NCI-H748 (cell line): ENCODE data around the gene FBLN7.
A peak's percentile ranks its signal among the peaks of the same experiment; 100 is the strongest.
"Not testable (repeated sequence)": the region's sequence is repeated elsewhere in the genome, so short reads cannot be mapped to it uniquely, and the experiment has no call there.

Experiments
- DNase-seq: peaks from one replicate; lab custom pipeline; 2025; ENCODE audit not compliant: unreplicated experiment; lab: John Stamatoyannopoulos, UW

The FBLN7 gene

GRCh38 chr2:112181571-112182290, 43.5 kb downstream of the FBLN7 start:
- peak; percentile 66 for DNase-seq

DNA sequence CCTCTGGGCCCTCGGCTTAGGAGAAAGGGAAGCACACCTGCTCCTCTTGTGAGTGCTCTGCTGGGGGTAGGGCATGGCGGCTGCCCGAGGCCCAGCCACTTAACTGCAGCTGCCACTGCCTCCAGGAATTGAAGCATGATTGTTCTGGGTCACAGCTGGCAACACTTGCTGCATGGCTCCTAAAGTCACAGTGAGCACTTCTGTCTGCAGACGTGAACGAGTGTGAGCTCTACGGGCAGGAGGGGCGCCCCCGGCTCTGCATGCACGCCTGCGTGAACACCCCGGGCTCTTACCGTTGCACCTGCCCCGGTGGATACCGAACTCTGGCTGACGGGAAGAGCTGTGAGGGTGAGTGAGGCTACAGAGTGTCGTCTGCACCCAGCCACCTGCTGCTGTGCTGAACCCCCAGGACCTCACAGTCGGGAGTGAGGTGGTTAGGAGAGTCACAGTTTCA, 44.4 kb downstream of the FBLN7 start:
- DNase-seq, result peak; percentile 86

DNA sequence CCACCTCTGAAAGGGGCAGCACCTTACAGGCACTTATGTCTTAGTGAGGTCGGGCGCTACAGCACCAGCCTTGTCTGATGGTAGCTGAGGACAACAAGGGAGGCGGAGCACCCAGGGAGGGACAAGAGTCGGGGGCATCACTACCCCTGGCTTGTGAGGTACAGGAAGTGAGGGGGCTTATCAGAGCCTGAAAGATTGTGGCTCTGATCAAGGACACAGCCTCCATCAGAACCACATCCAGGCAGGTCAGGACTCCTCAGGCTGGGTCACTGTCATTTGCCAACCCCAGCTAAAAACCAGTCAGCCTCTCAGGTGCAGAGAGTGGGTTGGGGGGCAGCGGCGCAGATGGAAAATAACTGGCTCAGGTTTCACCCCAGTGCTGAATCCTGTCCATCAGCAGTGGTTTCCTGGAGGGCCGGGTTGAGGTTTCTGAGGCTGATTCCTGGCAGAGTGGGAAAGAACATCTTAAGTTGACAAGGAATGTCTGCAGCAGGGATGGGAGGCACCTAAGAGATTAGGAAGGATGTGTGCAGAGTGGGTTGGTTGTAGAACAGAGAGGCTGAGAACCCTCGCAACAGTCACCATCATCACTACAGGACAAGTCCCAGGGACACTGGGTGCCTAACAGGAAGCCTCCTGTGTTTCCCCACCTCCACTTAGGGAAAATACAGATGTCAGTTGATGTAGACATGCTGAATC, 45.3 kb downstream of the FBLN7 start:
- no peak for DNase-seq

DNA sequence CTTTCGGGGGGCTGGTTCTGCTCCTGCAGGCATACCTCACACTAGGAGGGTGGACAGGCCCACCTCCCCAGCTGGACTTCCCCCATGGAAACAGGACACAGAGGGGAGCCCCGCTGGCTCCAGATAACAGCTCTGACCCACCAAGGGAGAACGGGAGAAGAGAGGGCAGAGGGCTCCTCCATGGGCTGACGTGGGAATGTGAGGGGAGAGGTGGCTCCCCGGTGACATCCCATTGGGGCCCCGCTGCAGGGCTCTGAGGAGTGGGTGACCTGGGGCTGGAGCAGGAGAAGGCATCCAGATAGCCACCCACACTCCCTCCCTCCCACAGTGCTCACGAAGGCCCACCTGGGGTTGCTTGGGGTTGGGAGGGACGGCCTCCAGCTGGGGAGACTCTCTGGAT, 45.9 kb downstream of the FBLN7 start:
- no peak for DNase-seq

DNA sequence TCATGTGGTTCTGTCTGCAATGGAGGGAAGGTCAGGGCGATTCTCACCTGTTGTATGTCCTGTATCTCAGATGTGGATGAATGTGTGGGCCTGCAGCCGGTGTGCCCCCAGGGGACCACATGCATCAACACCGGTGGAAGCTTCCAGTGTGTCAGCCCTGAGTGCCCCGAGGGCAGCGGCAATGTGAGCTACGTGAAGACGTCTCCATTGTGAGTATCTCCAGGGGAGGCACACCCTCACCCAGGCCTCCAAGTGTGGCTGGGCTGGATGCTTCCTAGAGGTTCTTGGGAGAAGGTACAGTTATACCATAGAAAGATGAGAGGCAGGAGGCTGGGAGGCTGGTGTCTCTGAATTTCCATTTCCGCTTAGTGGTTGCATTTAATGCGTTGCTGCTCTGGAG, 46.9 kb downstream of the FBLN7 start:
- DNase-seq, result no peak

DNA sequence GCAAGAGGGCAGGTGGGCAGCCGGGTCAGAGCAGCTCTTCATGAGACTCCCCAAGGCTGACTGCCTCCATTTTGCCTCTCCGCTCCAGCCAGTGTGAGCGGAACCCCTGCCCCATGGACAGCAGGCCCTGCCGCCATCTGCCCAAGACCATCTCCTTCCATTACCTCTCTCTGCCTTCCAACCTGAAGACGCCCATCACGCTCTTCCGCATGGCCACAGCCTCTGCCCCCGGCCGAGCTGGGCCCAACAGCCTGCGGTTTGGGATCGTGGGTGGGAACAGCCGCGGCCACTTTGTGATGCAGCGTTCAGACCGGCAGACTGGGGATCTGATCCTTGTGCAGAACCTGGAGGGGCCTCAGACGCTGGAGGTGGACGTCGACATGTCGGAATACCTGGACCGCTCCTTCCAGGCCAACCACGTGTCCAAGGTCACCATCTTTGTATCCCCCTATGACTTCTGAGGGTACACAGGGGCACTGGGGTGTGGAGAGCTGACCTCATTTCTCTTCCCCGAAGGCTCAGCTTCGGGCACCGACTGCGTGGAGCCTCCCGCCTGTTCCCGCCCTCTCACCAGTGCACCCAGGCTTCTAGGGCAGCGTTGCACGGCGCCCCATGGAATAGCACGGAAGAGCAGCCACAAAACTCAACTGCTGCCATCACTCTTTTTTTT, 49.0 kb downstream of the FBLN7 start:
- DNase-seq, result no peak

DNA sequence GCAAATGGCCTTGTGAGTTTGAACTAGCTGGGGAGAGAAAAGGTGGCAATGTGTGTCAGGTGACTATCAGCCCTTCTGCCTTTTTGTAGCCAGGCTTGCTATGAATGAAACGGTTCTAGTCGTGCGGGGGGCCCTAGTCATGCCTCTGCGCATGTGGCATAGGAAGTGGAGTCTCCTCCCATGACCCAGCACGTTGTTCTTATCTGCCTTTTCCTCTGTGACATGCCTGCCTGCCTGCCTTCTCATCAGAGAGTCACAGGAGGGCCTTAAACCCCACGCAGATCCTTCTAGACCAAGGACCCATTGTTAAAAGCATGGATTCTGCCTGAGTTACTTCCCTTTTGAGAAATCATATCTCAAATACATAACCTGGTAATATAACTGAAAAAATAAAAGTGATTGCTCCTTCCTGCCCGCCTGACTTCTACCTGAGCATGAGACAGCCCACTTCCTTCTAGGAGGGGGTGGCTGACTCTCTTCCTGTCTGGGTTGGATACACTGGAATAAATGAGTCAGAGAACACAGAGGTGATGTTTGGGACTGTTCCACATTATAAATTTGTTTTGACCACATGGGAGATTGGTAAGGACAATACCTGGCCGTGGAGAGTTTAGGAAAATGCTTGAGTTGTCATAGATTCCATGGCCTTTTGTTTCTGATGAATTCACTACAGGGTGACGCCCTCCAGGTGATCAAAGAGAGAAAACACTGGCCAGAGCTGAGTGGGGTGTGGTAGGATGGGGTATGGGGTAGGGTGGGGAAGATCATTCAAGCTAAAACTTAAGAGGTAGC, 49.8 kb downstream of the FBLN7 start:
- DNase-seq, result peak; percentile 29

- DNase-seq, result no peak
Observed at GRCh38 chr2:112189001-112189556, 50.9 kb downstream of the FBLN7 start.

DNA sequence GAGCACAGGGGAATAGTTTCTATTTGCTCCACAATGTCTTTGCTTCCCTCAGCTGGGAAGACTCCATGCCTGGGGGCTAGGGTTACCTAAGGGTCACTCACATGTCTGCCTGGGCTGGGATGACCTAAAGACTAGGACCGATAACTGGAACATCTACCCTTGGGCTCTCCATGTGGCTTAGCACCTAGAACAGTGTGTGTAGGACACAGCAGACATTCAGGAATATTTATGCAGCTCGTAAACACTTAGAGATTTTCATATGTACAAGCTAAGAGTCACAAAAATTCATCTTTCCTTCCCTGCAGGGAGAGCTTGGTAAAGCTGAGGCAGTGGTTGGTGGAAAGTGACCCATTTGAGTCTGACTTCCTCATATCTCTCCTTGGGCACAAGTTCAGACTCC, 55.8 kb downstream of the FBLN7 start:
- DNase-seq, result no peak

DNA sequence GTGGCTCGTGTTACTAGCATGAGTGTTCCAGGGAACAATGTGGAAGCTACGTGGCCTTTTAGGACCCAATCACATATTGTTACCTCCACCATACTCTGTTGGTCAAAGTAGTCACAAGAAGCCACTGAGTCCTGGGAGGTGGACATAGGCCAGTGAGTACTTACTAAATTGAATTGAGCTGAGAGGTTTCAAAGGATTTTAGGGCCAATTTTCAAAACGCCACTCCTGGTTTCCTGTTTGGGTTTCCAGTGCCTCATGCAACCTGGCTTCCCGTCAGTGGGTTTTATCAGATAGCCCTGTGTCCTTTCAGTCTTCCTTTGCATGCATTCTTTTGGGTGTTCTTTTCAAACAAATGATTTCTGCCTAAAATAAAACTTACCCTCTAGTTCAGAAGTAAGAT, 56.3 kb downstream of the FBLN7 start:
- DNase-seq, result no peak

DNA sequence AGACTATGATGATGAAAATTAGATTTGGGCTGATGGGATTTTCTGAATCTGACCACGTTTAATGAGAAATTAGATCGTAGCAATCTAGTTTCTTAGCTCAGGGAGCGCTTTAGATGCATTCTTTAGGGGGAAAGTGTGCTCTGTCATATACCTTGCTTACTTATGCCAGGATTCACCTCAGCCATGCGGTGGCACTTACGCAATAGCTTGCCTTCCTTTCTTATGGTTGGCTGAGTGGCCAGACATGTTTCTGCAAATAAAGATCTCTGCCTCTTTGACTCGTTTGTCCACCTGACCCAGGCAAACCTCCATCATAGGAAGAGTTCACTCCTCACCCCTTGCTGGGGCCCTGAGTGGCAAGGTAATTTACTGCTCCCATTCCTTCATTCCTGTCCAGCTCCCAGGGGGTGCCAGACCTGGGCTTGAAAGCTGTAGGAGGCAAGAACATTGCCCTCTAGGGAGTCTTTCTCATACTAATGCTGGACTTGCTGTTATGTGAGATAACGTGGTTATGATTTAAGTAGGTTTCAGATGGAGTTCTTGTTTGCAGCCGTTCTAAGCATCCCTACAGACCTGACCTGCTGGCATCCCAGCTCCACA, 57.1 kb downstream of the FBLN7 start:
- no peak for DNase-seq

DNA sequence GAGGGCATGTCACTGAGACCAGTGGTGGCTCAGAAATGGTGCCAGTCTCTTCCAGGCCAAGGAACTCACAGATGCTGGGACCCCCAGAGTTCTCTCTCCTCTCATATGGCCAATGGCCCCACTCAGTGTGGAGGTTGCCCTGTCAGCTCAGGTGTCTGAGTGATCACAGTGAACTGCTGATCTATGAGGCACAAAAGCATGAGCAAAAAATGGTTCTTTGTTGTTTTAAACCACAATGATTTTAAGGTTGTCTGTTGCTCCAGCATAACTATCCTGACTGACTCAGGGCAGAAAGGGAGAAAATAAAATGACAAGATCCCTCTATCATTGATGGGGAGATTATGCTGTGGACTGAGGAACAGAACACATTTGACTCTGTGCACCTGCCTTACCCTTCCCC, 57.8 kb downstream of the FBLN7 start:
- no peak for DNase-seq

- DNase-seq, result no peak
Observed at GRCh38 chr2:112197868-112198267, 59.7 kb downstream of the FBLN7 start.

- DNase-seq, result no peak
Observed at GRCh38 chr2:112198780-112199179, 60.6 kb downstream of the FBLN7 start.

DNA sequence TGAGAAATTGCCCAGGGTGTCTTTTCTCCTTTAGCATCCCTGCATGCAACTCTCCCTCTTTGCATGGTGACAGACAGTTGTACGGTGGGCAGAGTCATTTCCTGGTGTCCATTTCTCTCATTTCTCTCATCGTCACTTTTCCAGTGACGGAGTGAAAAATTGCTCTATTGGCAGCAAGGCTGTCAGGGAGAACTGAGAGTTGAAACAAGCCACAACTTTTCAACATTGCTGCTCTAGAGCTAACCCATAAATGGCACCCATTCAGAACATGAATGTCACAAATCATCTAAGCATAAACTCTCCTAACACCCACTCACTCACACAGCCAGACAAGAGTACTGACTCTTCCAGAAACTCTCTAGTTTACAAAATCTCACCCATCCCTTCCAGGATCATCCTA, 61.0 kb downstream of the FBLN7 start:
- no peak for DNase-seq

DNA sequence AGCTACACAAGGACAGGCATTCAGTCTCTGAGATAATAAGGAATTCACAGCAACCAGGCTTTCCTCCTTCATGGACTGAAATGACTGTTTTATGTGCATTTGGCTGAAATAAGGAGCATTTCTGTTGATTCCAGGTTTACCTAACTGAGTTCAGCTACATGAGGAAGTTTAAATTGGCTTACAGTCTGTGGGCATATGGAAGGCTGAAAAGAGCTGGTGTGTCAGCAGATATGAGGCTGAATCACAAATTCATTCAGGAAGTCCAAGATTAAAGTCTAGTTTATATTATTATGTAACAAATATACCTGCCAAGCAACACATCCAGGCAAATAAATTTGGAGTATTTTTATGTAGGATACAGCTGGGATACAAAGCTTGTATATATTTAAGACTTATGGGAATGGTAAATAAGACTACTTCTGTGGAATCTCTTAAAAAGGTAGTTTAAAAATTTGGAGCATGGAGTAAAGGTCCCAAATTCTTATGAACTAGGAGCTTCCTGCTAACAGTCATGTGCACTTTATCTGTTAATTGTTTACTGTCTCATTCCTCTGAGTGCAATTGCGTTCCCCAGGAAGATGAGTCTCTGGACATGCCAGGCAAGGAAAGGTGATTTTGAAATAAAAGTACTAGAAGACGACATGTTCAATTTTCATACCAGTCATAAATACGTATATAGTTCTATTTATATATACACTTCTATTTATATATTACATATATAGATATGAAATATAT, 63.7 kb downstream of the FBLN7 start:
- no peak for DNase-seq

DNA sequence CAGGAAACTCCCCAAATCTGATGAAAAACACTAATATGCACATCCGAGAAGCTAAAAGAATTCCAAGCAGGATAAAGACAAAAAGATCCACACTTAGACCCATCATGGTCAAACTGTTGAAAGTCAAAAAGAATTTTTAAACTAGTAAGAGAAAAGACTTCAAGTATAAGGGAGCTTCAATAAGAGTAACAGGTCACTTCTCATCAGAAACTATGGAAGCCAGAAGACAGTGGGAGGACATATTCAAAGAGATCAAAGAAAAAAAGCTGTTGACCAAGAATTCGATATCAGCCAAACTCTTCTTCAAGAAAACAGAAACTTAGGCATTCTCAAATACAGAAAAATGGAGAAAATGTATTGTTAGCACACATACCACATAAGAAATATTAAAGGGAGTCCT, 66.2 kb downstream of the FBLN7 start:
- peak; percentile 6 for DNase-seq

- DNase-seq, result not testable (repeated sequence)
Observed at GRCh38 chr2:112207905-112208304, 69.7 kb downstream of the FBLN7 start.

DNA sequence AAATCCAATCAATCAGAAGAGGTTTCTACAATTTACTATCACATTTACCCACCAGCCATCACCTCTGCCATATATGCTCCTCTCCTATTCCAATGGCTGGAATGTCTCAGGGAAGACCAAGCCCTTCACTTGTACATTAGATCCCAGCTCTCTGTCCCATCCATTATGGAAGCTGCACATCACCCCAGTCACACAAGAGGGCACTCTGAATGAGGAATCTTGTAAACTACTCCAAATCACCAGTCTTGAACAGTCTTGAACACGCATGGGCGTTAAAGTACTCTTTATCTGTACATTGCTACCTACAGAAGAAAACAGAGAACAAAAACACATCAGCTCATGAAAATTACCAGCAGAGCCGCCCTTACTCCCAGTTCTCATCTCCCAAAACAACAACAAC, 78.0 kb downstream of the FBLN7 start:
- no peak for DNase-seq

DNA sequence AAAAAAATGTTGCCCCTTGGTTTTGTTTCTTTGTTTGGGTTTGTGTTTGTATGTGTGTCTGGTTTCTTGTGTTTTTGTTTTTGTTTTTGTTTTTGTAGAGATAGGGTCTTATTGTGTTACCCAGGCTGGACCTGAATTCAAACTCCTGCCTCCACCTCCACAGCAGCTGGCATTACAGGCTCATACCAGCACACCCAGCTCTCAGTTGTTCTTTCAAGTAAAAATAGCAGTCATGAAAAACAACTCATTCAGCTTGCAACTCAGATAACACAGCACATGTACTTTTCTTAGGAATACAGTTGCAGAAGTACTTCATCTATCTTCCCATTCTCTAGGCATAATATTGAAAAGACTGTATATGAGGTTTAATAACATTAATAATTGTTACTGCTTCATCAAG, 79.7 kb downstream of the FBLN7 start:
- no peak for DNase-seq
